Measurements from ENCODE around the gene SORBS2.

The SORBS2 gene

DNA sequence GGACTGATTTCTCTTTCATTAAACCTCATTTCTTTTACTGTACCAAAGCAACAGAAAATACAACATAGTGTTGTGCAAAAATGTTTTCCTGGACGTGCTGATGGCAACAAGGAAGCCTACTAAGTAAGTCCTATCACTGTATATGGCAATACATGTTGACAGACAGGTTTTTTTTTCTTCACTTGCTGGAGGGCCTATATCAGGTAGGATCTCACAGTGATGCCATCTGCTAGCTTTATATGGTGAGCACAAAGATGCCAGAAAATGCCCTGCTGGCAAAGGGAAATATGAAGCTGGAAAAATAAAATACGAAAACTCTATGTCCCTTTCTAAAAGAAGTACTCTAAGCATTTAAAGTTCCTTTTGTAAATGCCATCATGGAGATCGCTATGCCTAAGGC is 157.7 kb downstream of the SORBS2 start:
- DNase-seq (ENCODE audit: insufficient read length, low spot score): no peak
- TF ChIP-seq POLR2AphosphoS5 (IDR thresholded peaks at IDR 0.05; ENCODE audit: low read depth, low read length) (no peak), POLR2A (IDR thresholded peaks at IDR 0.05; ENCODE audit: low read depth, low read length) (no peak), PAX5 (IDR thresholded peaks at IDR 0.05; ENCODE audit: insufficient read depth, low read length, severe bottlenecking) (no peak), SPI1 (IDR thresholded peaks at IDR 0.05; ENCODE audit: low read depth, low read length) (no peak), POU2F2 (IDR thresholded peaks at IDR 0.05; ENCODE audit: low read depth, low read length) (no peak), TAF1 (IDR thresholded peaks at IDR 0.05; ENCODE audit: low read depth, low read length) (no peak)

DNA sequence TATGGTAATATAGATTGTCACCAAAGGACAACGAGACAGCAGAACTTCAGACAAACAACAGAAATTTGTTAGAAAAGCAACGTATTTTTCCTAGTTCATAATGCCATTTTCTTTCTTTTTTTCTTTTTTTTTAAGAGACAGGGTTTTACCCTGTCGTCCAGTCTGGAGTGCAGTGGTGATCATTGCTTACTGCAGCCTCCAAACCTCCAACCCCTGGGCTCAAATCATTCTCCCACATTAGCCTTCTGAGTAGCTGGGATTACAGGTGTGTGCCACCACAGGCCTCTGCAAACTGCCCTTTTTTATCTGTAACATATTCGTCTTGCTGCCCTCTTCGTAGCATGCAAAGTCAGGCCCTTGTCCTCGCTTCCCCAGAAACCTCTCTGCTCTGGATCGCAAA is 160.1 kb downstream of the SORBS2 start:
- TF ChIP-seq TAF1 (IDR thresholded peaks at IDR 0.05; ENCODE audit: low read depth, low read length) (no peak), POLR2AphosphoS5 (IDR thresholded peaks at IDR 0.05; ENCODE audit: low read depth, low read length) (no peak), SPI1 (IDR thresholded peaks at IDR 0.05; ENCODE audit: low read depth, low read length) (no peak), POLR2A (IDR thresholded peaks at IDR 0.05; ENCODE audit: low read depth, low read length) (no peak), POU2F2 (IDR thresholded peaks at IDR 0.05; ENCODE audit: low read depth, low read length) (no peak), PAX5 (IDR thresholded peaks at IDR 0.05; ENCODE audit: insufficient read depth, low read length, severe bottlenecking) (no peak)
- DNase-seq (ENCODE audit: insufficient read length, low spot score) (no peak), FAIRE-seq (no peak)

More for the DNA sequence above, 157.7 kb downstream of the SORBS2 start:
- FAIRE-seq: no peak

DNA sequence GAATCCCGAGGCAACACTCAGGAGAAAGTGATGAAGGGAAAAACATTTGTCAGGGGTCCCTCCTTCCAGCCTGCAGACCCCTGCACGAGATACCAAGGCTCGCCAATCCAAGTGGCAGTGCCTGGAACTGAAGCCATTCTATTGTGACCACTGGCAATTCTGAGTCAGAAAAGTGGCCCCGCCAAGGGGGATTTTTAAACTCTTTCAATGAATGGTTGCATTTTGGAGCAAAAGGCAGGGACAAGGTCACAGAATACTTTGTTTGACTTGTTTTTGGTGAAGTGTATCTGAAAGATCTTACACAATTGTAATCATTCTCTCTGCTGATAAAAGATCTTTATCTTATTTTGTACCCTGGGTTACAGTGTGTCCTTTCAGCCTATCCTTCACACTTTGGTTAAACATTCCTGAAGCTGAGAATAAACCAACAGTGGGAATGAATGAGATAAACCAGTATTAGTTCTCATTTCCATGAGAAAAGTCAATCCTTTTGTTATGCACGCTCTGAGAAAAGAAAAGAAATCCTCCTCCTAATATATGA is 160.8 kb downstream of the SORBS2 start:
- FAIRE-seq (no peak), DNase-seq (ENCODE audit: insufficient read length, low spot score) (no peak)
- no peak for TF ChIP-seq SPI1 (IDR thresholded peaks at IDR 0.05; ENCODE audit: low read depth, low read length)
- TF ChIP-seq TAF1 (IDR thresholded peaks at IDR 0.05; ENCODE audit: low read depth, low read length): no peak
- TF ChIP-seq PAX5 (IDR thresholded peaks at IDR 0.05; ENCODE audit: insufficient read depth, low read length, severe bottlenecking): no peak
- no peak for TF ChIP-seq POLR2AphosphoS5 (IDR thresholded peaks at IDR 0.05; ENCODE audit: low read depth, low read length)
- no peak for TF ChIP-seq POLR2A (IDR thresholded peaks at IDR 0.05; ENCODE audit: low read depth, low read length)
- TF ChIP-seq POU2F2 (IDR thresholded peaks at IDR 0.05; ENCODE audit: low read depth, low read length): no peak

DNA sequence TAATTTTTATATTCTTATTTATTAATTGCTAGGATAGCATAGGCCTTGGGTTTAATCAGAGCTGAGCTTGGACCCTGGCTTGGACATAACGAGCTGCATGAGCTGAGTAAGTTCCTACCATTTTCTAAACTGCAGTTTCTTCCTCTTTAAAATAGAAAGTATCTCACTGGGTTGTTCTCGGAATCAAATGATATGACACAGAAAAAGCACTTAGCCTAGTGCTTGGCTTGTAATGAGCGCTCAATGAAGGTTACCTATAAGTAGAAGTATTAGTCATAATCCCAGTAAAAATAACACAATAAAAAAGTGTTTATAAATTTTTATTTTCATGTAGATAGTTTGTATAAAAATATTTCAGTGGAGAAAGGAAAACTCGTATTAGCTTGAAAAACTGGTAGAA is 163.4 kb downstream of the SORBS2 start:
- DNase-seq (ENCODE audit: insufficient read length, low spot score) (no peak), FAIRE-seq (no peak)
- no peak for TF ChIP-seq SPI1 (IDR thresholded peaks at IDR 0.05; ENCODE audit: low read depth, low read length)
- TF ChIP-seq POLR2A (IDR thresholded peaks at IDR 0.05; ENCODE audit: low read depth, low read length): no peak
- TF ChIP-seq PAX5 (IDR thresholded peaks at IDR 0.05; ENCODE audit: insufficient read depth, low read length, severe bottlenecking): no peak
- TF ChIP-seq POLR2AphosphoS5 (IDR thresholded peaks at IDR 0.05; ENCODE audit: low read depth, low read length): no peak
- no peak for TF ChIP-seq POU2F2 (IDR thresholded peaks at IDR 0.05; ENCODE audit: low read depth, low read length)
- no peak for TF ChIP-seq TAF1 (IDR thresholded peaks at IDR 0.05; ENCODE audit: low read depth, low read length)

DNA sequence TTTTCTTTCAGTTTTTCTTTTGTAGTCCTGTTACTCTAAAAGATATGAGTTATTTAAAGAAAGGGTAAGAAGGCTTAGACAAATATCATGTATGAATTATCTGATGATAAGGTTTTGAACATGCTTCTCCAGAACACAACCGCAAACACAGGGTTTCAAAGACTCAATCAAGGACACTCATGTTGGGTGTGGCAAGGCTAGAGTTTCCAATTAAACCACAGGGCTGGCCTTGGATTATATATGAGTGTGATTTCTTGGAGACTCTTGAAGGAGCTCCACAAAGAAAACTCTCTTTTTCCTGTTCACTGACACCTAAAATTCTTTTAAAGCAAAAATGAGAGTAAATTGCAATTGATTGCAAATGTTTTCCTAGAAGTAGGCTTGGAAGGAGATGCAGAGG is 166.6 kb downstream of the SORBS2 start:
- no peak for TF ChIP-seq PAX5 (IDR thresholded peaks at IDR 0.05; ENCODE audit: insufficient read depth, low read length, severe bottlenecking)
- no peak for TF ChIP-seq POLR2A (IDR thresholded peaks at IDR 0.05; ENCODE audit: low read depth, low read length)
- TF ChIP-seq POLR2AphosphoS5 (IDR thresholded peaks at IDR 0.05; ENCODE audit: low read depth, low read length): no peak
- no peak for TF ChIP-seq POU2F2 (IDR thresholded peaks at IDR 0.05; ENCODE audit: low read depth, low read length)
- no peak for TF ChIP-seq SPI1 (IDR thresholded peaks at IDR 0.05; ENCODE audit: low read depth, low read length)
- no peak for TF ChIP-seq TAF1 (IDR thresholded peaks at IDR 0.05; ENCODE audit: low read depth, low read length)
- FAIRE-seq (no peak), DNase-seq (ENCODE audit: insufficient read length, low spot score) (no peak)

DNA sequence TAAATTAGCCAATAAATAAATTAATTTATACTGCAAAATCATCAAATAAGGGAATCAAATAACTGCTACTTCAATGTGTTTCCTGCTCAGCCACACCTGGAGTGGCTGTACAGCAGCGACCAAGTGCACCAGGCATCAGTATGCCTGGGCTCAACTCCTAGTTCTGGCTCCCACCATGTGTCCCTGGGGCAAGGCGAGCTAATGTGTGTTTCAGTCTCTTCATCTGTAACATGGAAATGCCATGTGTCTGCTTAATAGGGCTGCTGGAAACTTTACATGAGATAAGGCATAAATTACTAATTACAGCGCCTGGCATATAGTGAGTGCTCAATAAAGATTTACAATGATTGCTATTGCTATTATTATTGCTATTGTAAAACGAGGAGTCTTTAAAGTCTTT is 167.6 kb downstream of the SORBS2 start:
- FAIRE-seq: no peak
- no peak for DNase-seq (ENCODE audit: insufficient read length, low spot score)
- TF ChIP-seq TAF1 (IDR thresholded peaks at IDR 0.05; ENCODE audit: low read depth, low read length) (no peak), POLR2A (IDR thresholded peaks at IDR 0.05; ENCODE audit: low read depth, low read length) (no peak), PAX5 (IDR thresholded peaks at IDR 0.05; ENCODE audit: insufficient read depth, low read length, severe bottlenecking) (no peak), POLR2AphosphoS5 (IDR thresholded peaks at IDR 0.05; ENCODE audit: low read depth, low read length) (no peak), SPI1 (IDR thresholded peaks at IDR 0.05; ENCODE audit: low read depth, low read length) (no peak), POU2F2 (IDR thresholded peaks at IDR 0.05; ENCODE audit: low read depth, low read length) (no peak)

DNA sequence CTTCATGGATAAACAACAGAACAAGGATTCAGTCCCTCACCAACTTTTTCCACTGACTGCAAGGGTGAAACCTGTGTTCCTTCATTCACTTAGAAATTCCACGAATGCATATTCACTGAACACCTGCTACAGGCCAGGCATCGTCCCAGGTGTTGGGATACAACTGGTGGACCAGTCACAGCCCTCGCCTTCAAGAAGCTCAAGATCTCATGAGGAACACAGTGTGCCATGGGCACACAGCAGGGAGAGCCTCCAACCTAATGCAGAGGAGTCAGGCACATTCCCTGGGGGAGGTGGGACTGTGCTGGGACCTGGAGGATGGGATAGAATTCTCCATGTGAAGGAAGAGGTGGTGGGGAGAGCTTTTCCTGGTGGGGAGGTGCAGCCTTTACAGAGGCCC is 169.1 kb downstream of the SORBS2 start:
- DNase-seq (ENCODE audit: insufficient read length, low spot score) (no peak), FAIRE-seq (no peak)
- TF ChIP-seq POLR2A (IDR thresholded peaks at IDR 0.05; ENCODE audit: low read depth, low read length) (no peak), SPI1 (IDR thresholded peaks at IDR 0.05; ENCODE audit: low read depth, low read length) (no peak), POU2F2 (IDR thresholded peaks at IDR 0.05; ENCODE audit: low read depth, low read length) (no peak), TAF1 (IDR thresholded peaks at IDR 0.05; ENCODE audit: low read depth, low read length) (no peak), PAX5 (IDR thresholded peaks at IDR 0.05; ENCODE audit: insufficient read depth, low read length, severe bottlenecking) (no peak), POLR2AphosphoS5 (IDR thresholded peaks at IDR 0.05; ENCODE audit: low read depth, low read length) (no peak)

DNA sequence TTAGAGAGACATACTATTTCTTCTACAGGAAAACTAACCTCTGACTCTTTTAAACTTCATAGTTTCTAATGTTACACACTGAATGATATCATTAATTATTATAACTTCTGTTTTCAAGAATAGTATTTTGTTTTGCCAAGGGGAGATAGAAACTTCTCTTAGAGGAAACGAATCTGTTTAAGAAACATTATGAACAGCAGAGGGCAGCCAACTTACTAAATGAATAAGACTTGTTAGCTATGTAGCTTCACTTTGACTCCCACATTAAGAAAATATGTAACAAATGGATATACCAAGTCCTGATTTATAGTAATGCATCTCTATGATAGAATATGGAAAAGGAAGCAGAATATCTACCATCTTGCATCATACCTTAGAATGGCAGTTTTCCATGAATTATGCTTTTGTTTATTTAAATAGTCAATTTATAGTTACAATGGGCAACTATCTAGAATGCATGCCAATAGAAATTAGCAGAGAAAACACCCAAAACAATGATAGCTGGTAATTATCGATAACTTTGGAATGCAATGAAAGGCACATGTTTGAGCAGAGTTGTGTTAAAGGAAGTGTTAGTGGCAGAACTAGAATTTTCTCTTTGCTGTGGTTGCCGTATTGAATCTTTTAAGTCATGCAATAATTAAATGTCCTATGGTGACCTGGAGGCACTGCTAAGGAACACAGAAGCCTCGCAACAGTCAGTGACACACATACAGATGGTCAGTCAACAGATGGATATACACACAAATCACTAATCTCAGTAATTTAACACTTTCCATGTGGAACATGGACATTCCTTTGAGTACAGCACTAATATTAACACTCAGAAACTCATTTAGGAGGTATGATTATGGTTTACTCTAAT is 171.0 kb downstream of the SORBS2 start:
- DNase-seq (ENCODE audit: insufficient read length, low spot score): no peak
- TF ChIP-seq PAX5 (IDR thresholded peaks at IDR 0.05; ENCODE audit: insufficient read depth, low read length, severe bottlenecking) (no peak), POU2F2 (IDR thresholded peaks at IDR 0.05; ENCODE audit: low read depth, low read length) (no peak), TAF1 (IDR thresholded peaks at IDR 0.05; ENCODE audit: low read depth, low read length) (no peak), SPI1 (IDR thresholded peaks at IDR 0.05; ENCODE audit: low read depth, low read length) (no peak), POLR2AphosphoS5 (IDR thresholded peaks at IDR 0.05; ENCODE audit: low read depth, low read length) (no peak), POLR2A (IDR thresholded peaks at IDR 0.05; ENCODE audit: low read depth, low read length) (no peak)
- peak; percentile 20 for FAIRE-seq

DNA sequence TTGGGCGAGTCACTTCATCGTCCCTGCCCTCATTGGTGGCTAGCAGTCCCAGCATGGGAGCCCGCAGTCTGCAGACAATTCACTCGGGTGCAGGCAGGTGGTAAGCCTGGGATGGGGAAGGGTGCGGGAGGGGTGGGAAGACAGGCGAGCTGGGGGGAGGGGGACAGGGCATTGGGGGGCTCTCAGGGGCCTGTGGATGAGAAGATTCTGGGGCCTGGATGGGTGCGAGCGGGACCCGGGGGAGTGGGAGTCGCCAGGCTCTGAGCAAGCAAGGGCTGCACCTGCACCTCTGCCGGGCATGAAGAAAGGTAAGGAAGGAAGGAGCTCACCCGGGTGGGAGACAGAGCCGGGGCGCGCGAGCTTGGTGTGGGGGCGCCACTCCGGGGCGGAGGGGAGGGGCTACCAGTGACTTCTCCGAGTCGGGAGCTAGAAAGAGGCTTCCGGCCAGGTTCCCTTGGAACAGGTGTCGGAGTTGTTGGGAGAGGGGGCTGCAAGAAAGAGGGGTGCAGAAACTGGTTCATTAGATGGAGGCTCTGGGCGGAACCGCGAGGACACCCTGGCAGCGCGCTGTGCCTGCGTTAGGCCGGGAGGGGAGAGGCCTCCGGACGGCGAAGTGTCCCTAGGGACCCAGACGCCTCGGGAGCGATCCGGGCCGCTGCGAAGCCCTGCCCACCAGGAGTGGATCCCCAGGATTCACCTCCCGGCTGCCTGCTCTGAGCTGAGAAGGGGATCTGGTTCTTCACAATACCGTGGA is 173.3 kb downstream of the SORBS2 start:
- no peak for DNase-seq (ENCODE audit: insufficient read length, low spot score)
- FAIRE-seq: no peak
- no peak for TF ChIP-seq POLR2AphosphoS5 (IDR thresholded peaks at IDR 0.05; ENCODE audit: low read depth, low read length)
- TF ChIP-seq SPI1 (IDR thresholded peaks at IDR 0.05; ENCODE audit: low read depth, low read length): no peak
- TF ChIP-seq POU2F2 (IDR thresholded peaks at IDR 0.05; ENCODE audit: low read depth, low read length): no peak

Measured in GM12891 (cell line).